Measurements from ENCODE around the gene PIGR. TPM values are rescaled to one million over a fixed set of nuclear protein-coding genes. Genes with fewer than 3 reads are reported as not detected.

The PIGR gene
- total and polyA plus RNA-seq, 8 donors, result 7.1 to 83.4 (median 33.5) TPM

DNA sequence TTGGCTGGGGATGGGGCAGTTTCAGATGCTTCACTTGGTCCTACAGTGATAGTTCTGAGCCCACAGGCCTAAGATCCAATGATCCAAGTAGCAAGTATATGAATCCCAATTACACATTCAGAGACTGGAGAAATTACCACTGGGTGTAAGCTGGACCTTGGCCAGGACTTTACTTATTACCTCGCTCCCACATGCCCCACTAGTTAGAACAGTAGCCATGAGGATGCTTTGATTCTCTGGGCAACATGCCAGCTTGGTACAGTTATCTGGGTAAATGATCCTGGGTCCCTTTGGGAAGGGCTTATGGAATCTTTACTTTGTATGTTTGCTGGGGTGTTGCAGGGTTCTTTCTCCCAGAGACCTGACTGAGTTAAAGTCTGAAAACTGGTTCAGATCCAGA lies 29.0 kb upstream of the PIGR start:
- Histone ChIP-seq H3K36me3 (no peaks in the 10 kb centered on the region), H3K27me3 (no peaks in the 10 kb centered on the region), H3K4me3 (no peak overlapping the region), H3K27ac (no peak overlapping the region), H3K9me3 (no peaks in the 10 kb centered on the region), H3K4me1 (peaks cover 0 to 4% (median 0%) of the 10 kb centered on the region in 3 donors)
- WGBS, 2 donors, result 93 to 95% methylated on average over 1 of the region's 1 CpG
- TF ChIP-seq, protein P1, sequence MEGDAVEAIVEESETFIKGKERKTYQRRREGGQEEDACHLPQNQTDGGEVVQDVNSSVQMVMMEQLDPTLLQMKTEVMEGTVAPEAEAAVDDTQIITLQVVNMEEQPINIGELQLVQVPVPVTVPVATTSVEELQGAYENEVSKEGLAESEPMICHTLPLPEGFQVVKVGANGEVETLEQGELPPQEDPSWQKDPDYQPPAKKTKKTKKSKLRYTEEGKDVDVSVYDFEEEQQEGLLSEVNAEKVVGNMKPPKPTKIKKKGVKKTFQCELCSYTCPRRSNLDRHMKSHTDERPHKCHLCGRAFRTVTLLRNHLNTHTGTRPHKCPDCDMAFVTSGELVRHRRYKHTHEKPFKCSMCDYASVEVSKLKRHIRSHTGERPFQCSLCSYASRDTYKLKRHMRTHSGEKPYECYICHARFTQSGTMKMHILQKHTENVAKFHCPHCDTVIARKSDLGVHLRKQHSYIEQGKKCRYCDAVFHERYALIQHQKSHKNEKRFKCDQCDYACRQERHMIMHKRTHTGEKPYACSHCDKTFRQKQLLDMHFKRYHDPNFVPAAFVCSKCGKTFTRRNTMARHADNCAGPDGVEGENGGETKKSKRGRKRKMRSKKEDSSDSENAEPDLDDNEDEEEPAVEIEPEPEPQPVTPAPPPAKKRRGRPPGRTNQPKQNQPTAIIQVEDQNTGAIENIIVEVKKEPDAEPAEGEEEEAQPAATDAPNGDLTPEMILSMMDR (IDR thresholded peaks at IDR 0.05), result no peak
- intact Hi-C loops (cut with DNase I), result loop anchor here in 1 of 3 donors (5.0 kb wide), 1 partner anchor 38 kb away; no protein-coding TSS in a partner anchor
- DNase-seq, result no peak
- FAIRE-seq, result no peak
- no peak for ATAC-seq

GRCh38 chr1:206974140-206974539 lies 27.9 kb upstream of the PIGR start:
- 84 to 92% methylated on average over 3 of the region's 3 CpGs for WGBS, 2 donors
- H3K4me1 ChIP-seq, result peaks cover 0 to 10% (median 3%) of the 10 kb centered on the region in 3 donors
- H3K4me3 ChIP-seq, result no peak overlapping the region
- ATAC-seq, result no peak
- intact Hi-C loops (cut with DNase I), result no loop called here
- DNase-seq, result no peak
- H3K27me3 ChIP-seq, result no peaks in the 10 kb centered on the region
- no peak overlapping the region for H3K27ac ChIP-seq
- FAIRE-seq, result no peak
- H3K9me3 ChIP-seq, result no peaks in the 10 kb centered on the region
- H3K36me3 ChIP-seq, result no peaks in the 10 kb centered on the region
- TF ChIP-seq, protein P1 (IDR thresholded peaks at IDR 0.05), result no peak

DNA sequence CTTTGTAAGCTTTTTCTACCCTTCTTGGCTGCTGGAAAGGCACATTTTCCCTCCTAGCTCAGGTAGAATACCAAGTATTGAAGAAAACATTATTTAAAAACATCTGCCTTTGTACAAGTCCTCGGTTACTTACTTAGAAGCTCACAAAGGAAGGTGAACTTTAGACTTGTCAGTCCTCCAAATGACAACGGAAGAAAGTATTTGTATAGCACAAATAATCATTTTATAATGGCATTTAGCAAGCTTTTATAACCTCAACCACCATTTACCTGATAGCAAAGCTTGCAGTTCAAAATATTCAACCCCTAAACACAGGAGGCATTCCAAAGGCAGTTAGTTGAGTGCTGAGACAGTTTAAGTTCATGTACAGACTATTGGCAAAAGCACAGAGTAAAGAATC lies 26.5 kb upstream of the PIGR start:
- no peak for ATAC-seq
- intact Hi-C loops (cut with DNase I), result no loop called here
- 18 to 26% methylated on average over 2 of the region's 2 CpGs for WGBS, 2 donors

GRCh38 chr1:206971029-206971655 lies 24.9 kb upstream of the PIGR start:
- Histone ChIP-seq H3K9me3 (no peaks in the 10 kb centered on the region), H3K27me3 (no peaks in the 10 kb centered on the region), H3K27ac (no peak overlapping the region), H3K4me1 (peaks cover 0 to 16% (median 9%) of the 10 kb centered on the region in 3 donors), H3K36me3 (no peaks in the 10 kb centered on the region), H3K4me3 (no peak overlapping the region)
- no peak for FAIRE-seq
- DNase-seq, result no peak
- peak in 1 of 4 donors; percentile 16 for ATAC-seq
- TF ChIP-seq, protein P1 (IDR thresholded peaks at IDR 0.05), result no peak
- 66 to 81% methylated on average over 2 of the region's 2 CpGs for WGBS, 2 donors
- intact Hi-C loops (cut with DNase I), result no loop called here

More for the DNA sequence above, 26.5 kb upstream of the PIGR start:
- H3K4me1 ChIP-seq, result peaks cover 0 to 16% (median 9%) of the 10 kb centered on the region in 3 donors
- H3K27me3 ChIP-seq, result no peaks in the 10 kb centered on the region
- no peak overlapping the region for H3K27ac ChIP-seq
- H3K4me3 ChIP-seq, result no peak overlapping the region
- no peak for FAIRE-seq
- no peak for DNase-seq
- H3K9me3 ChIP-seq, result no peaks in the 10 kb centered on the region
- TF ChIP-seq, protein P1 (IDR thresholded peaks at IDR 0.05), result no peak
- no peaks in the 10 kb centered on the region for H3K36me3 ChIP-seq

GRCh38 chr1:206970446-206970845 lies 24.2 kb upstream of the PIGR start, which contains the start of gene FCAMR:
FCAMR (minus strand) TSS chr1:206970460; CDS start chr1:206970125, 335 bp downstream.
- TF ChIP-seq, protein P1 (IDR thresholded peaks at IDR 0.05), result no peak
- WGBS, 2 donors, result 81 to 86% methylated on average over 2 of the region's 2 CpGs
- no peaks in the 10 kb centered on the region for H3K9me3 ChIP-seq
- FAIRE-seq, result no peak
- intact Hi-C loops (cut with DNase I), result no loop called here
- no peak for ATAC-seq
- H3K27ac ChIP-seq, result no peak within 1 kb of the TSS
- H3K36me3 ChIP-seq, result no peaks in the 10 kb centered on the region
- no peaks in the 10 kb centered on the region for H3K27me3 ChIP-seq
- H3K4me1 ChIP-seq, result peaks cover 0 to 16% (median 9%) of the 10 kb centered on the region in 3 donors
- DNase-seq, result no peak
- no peak within 1 kb of the TSS for H3K4me3 ChIP-seq
